ENCODE results near the gene MT1B.

Gene MT1B

DNA sequence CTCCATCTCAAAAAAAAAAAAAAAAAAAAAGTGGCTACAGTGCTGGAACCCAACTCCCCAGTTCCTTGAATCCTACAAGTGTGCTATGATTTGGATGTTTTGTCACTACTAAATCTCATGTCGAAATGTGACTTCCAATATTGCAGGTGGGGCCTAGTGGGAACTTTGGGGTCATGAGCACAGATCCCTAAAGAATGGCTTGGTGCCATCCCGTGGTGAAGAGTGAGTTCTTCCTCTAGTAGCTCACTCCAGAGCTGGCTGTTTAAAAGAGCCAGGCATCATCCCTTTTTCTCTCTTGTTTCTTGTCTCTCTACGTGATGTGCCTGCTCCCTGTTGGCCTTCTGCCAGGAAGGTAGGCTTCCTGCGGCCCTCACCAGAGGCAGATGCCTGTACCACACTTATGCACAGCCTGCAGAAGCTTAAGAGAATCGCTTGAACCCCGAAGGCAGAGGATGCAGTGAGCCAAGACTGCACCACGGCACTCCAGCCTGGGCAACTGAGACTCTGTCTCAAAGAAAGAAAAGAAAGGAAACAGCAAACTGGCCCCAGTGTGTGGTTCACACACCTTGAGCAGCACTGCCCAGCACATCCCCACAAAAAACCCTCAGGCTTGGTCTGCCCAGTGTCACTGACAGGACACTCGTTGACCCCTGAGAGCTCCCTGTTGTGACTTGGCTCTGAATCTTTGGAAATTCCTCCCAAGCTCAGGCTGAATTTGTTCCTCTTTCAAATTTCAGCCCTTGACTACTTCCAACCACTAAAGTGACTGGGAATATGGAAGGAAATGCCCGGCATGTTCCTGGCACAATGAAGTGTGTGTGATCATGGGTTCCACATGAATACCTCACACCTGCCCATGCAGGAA, 23.0 kb upstream of the MT1B start:
- no peaks in the 10 kb centered on the region for H3K79me1 ChIP-seq (ENCODE audit: low read length)
- no peaks in the 10 kb centered on the region for H3K4me1 ChIP-seq (ENCODE audit: control insufficient read depth, low read depth, low read length)
- H3K23ac ChIP-seq (ENCODE audit: low read length) = no peak overlapping the region
- H2BK5ac ChIP-seq (ENCODE audit: low read length) = no peak overlapping the region
- no peaks in the 10 kb centered on the region for H3K79me2 ChIP-seq (ENCODE audit: control insufficient read depth, insufficient read depth, low read length)
- H3K4me2 ChIP-seq (ENCODE audit: low read length) = no peak overlapping the region
- no peak overlapping the region for H3K27ac ChIP-seq (ENCODE audit: low read depth, low read length)
- no peak overlapping the region for H3K18ac ChIP-seq (ENCODE audit: low read length)
- H3K4me3 ChIP-seq (ENCODE audit: low read length) = no peak overlapping the region
- H3K27me3 ChIP-seq (ENCODE audit: insufficient read depth, low read length, poor library complexity) = peaks cover 72% of the 10 kb centered on the region
- H2BK15ac ChIP-seq (replicated peaks; ENCODE audit: low read depth) = no peak overlapping the region
- no peak for DNase-seq
- no peak overlapping the region for H2AK5ac ChIP-seq (ENCODE audit: low read length)
- no peaks in the 10 kb centered on the region for H3K36me3 ChIP-seq (ENCODE audit: control insufficient read depth, insufficient read depth, low read length)
- no peak overlapping the region for H3K4ac ChIP-seq (ENCODE audit: low read depth, low read length)
- no peak overlapping the region for H4K8ac ChIP-seq (ENCODE audit: low read depth, low read length)
- no CpG with 5 or more reads among the region's 9 CpGs for WGBS (ENCODE audit: extremely low coverage, insufficient coverage, low lambda C conversion rate)
- no peak overlapping the region for H3K56ac ChIP-seq (ENCODE audit: low read length)
- H2BK120ac ChIP-seq (ENCODE audit: low read depth, low read length) = no peak overlapping the region
- no peak overlapping the region for H4K5ac ChIP-seq (ENCODE audit: low read length)
- H3K9ac ChIP-seq (ENCODE audit: low read length) = no peak overlapping the region

GRCh38 chr16:56629531-56629930, 22.2 kb upstream of the MT1B start:
- Histone ChIP-seq H3K27me3 (ENCODE audit: insufficient read depth, low read length, poor library complexity) (peaks cover 76% of the 10 kb centered on the region), H3K4me3 (ENCODE audit: low read length) (no peak overlapping the region), H3K4me2 (ENCODE audit: low read length) (no peak overlapping the region), H3K36me3 (ENCODE audit: control insufficient read depth, insufficient read depth, low read length) (no peaks in the 10 kb centered on the region), H2BK5ac (ENCODE audit: low read length) (no peak overlapping the region), H3K23ac (ENCODE audit: low read length) (no peak overlapping the region), H4K5ac (ENCODE audit: low read length) (no peak overlapping the region), H2AK5ac (ENCODE audit: low read length) (no peak overlapping the region), H2BK15ac (replicated peaks; ENCODE audit: low read depth) (no peak overlapping the region), H3K4me1 (ENCODE audit: control insufficient read depth, low read depth, low read length) (no peaks in the 10 kb centered on the region), H3K56ac (ENCODE audit: low read length) (no peak overlapping the region), H3K9ac (ENCODE audit: low read length) (no peak overlapping the region), H3K4ac (ENCODE audit: low read depth, low read length) (no peak overlapping the region), H3K27ac (ENCODE audit: low read depth, low read length) (no peak overlapping the region), H4K8ac (ENCODE audit: low read depth, low read length) (no peak overlapping the region), H3K79me2 (ENCODE audit: control insufficient read depth, insufficient read depth, low read length) (no peaks in the 10 kb centered on the region), H2BK120ac (ENCODE audit: low read depth, low read length) (no peak overlapping the region), H3K79me1 (ENCODE audit: low read length) (no peaks in the 10 kb centered on the region), H3K18ac (ENCODE audit: low read length) (no peak overlapping the region)
- no peak for DNase-seq
- WGBS (ENCODE audit: extremely low coverage, insufficient coverage, low lambda C conversion rate) = no CpG with 5 or more reads among the region's 3 CpGs

GRCh38 chr16:56630134-56630533, 21.6 kb upstream of the MT1B start:
- Histone ChIP-seq H3K79me2 (ENCODE audit: control insufficient read depth, insufficient read depth, low read length) (no peaks in the 10 kb centered on the region), H4K5ac (ENCODE audit: low read length) (no peak overlapping the region), H3K36me3 (ENCODE audit: control insufficient read depth, insufficient read depth, low read length) (no peaks in the 10 kb centered on the region), H3K27ac (ENCODE audit: low read depth, low read length) (no peak overlapping the region), H3K4ac (ENCODE audit: low read depth, low read length) (no peak overlapping the region), H2AK5ac (ENCODE audit: low read length) (no peak overlapping the region), H3K79me1 (ENCODE audit: low read length) (no peaks in the 10 kb centered on the region), H3K23ac (ENCODE audit: low read length) (no peak overlapping the region), H3K18ac (ENCODE audit: low read length) (no peak overlapping the region), H3K27me3 (ENCODE audit: insufficient read depth, low read length, poor library complexity) (peaks cover 77% of the 10 kb centered on the region), H3K4me1 (ENCODE audit: control insufficient read depth, low read depth, low read length) (no peaks in the 10 kb centered on the region), H2BK15ac (replicated peaks; ENCODE audit: low read depth) (no peak overlapping the region), H2BK5ac (ENCODE audit: low read length) (no peak overlapping the region), H4K8ac (ENCODE audit: low read depth, low read length) (no peak overlapping the region), H3K4me2 (ENCODE audit: low read length) (no peak overlapping the region), H3K9ac (ENCODE audit: low read length) (no peak overlapping the region), H3K4me3 (ENCODE audit: low read length) (no peak overlapping the region), H2BK120ac (ENCODE audit: low read depth, low read length) (no peak overlapping the region), H3K56ac (ENCODE audit: low read length) (no peak overlapping the region)
- DNase-seq = no peak
- WGBS (ENCODE audit: extremely low coverage, insufficient coverage, low lambda C conversion rate) = no CpG with 5 or more reads among the region's 3 CpGs

GRCh38 chr16:56631197-56631596, 20.5 kb upstream of the MT1B start:
- WGBS (ENCODE audit: extremely low coverage, insufficient coverage, low lambda C conversion rate) = no CpG with 5 or more reads among the region's 10 CpGs
- Histone ChIP-seq H3K79me1 (ENCODE audit: low read length) (no peaks in the 10 kb centered on the region), H3K27ac (ENCODE audit: low read depth, low read length) (no peak overlapping the region), H2BK15ac (replicated peaks; ENCODE audit: low read depth) (no peak overlapping the region), H3K9ac (ENCODE audit: low read length) (no peak overlapping the region), H3K18ac (ENCODE audit: low read length) (no peak overlapping the region), H4K5ac (ENCODE audit: low read length) (no peak overlapping the region), H2BK120ac (ENCODE audit: low read depth, low read length) (no peak overlapping the region), H3K4me3 (ENCODE audit: low read length) (no peak overlapping the region), H2AK5ac (ENCODE audit: low read length) (no peak overlapping the region), H3K79me2 (ENCODE audit: control insufficient read depth, insufficient read depth, low read length) (no peaks in the 10 kb centered on the region), H3K36me3 (ENCODE audit: control insufficient read depth, insufficient read depth, low read length) (no peaks in the 10 kb centered on the region), H3K56ac (ENCODE audit: low read length) (no peak overlapping the region), H2BK5ac (ENCODE audit: low read length) (no peak overlapping the region), H4K8ac (ENCODE audit: low read depth, low read length) (no peak overlapping the region), H3K4me1 (ENCODE audit: control insufficient read depth, low read depth, low read length) (no peaks in the 10 kb centered on the region), H3K23ac (ENCODE audit: low read length) (no peak overlapping the region), H3K27me3 (ENCODE audit: insufficient read depth, low read length, poor library complexity) (peaks cover 77% of the 10 kb centered on the region), H3K4me2 (ENCODE audit: low read length) (no peak overlapping the region), H3K4ac (ENCODE audit: low read depth, low read length) (no peak overlapping the region)
- no peak for DNase-seq

- no peak for DNase-seq
- no peaks in the 10 kb centered on the region for H3K79me2 ChIP-seq (ENCODE audit: control insufficient read depth, insufficient read depth, low read length)
- no peaks in the 10 kb centered on the region for H3K36me3 ChIP-seq (ENCODE audit: control insufficient read depth, insufficient read depth, low read length)
- H3K9ac ChIP-seq (ENCODE audit: low read length) = peak overlapping the region; percentile 29
- no peak overlapping the region for H4K5ac ChIP-seq (ENCODE audit: low read length)
- no peak overlapping the region for H3K4ac ChIP-seq (ENCODE audit: low read depth, low read length)
- H3K56ac ChIP-seq (ENCODE audit: low read length) = peak overlapping the region; percentile 73
- no peak overlapping the region for H3K23ac ChIP-seq (ENCODE audit: low read length)
- H3K4me3 ChIP-seq (ENCODE audit: low read length) = no peak overlapping the region
- no peak overlapping the region for H4K8ac ChIP-seq (ENCODE audit: low read depth, low read length)
- no peak overlapping the region for H3K27ac ChIP-seq (ENCODE audit: low read depth, low read length)
- no peaks in the 10 kb centered on the region for H3K4me1 ChIP-seq (ENCODE audit: control insufficient read depth, low read depth, low read length)
- no peaks in the 10 kb centered on the region for H3K79me1 ChIP-seq (ENCODE audit: low read length)
- no peak overlapping the region for H2AK5ac ChIP-seq (ENCODE audit: low read length)
- no CpG with 5 or more reads among the region's 14 CpGs for WGBS (ENCODE audit: extremely low coverage, insufficient coverage, low lambda C conversion rate)
- H2BK15ac ChIP-seq (replicated peaks; ENCODE audit: low read depth) = no peak overlapping the region
- peak overlapping the region; percentile 25 for H3K4me2 ChIP-seq (ENCODE audit: low read length)
- peaks cover 78% of the 10 kb centered on the region for H3K27me3 ChIP-seq (ENCODE audit: insufficient read depth, low read length, poor library complexity)
- no peak overlapping the region for H2BK120ac ChIP-seq (ENCODE audit: low read depth, low read length)
- H3K18ac ChIP-seq (ENCODE audit: low read length) = no peak overlapping the region
- H2BK5ac ChIP-seq (ENCODE audit: low read length) = no peak overlapping the region
Observed at GRCh38 chr16:56631832-56632155, 19.9 kb upstream of the MT1B start.

Measured in mesendoderm (in vitro differentiated cells).